ENCODE measurements around the gene ARFGEF3. TPM values are rescaled to one million over a fixed set of nuclear protein-coding genes. Genes with fewer than 3 reads are reported as not detected.

ARFGEF3 gene
- total RNA-seq, 1 donor from 2014 or later, result 24.0 TPM

DNA sequence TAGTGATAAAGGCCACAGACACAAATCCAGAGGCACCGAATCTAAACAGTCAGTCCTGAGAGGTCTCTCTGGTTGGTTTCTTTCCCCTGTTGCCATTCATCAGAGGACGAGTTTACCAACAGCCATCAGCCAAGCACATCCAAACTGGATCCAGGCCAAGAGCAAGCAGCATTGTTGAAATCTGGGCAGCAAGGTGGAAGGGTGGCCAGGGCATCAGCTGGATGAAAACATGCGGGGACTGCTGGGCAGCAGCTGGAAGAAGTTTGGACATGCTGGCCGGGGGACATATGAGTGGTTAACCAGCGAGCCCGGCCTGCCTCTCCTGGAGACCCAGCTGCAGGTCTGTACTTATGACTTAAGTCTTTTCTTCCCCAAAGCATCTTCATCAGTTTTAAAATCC is 216.1 kb downstream of the ARFGEF3 start, which contains the start of gene SMIM28:
SMIM28 (plus strand) TSS at position 62 of the 400 bp plus-strand sequence; CDS start at position 230, 168 bp downstream.
- TF ChIP-seq, protein P1, sequence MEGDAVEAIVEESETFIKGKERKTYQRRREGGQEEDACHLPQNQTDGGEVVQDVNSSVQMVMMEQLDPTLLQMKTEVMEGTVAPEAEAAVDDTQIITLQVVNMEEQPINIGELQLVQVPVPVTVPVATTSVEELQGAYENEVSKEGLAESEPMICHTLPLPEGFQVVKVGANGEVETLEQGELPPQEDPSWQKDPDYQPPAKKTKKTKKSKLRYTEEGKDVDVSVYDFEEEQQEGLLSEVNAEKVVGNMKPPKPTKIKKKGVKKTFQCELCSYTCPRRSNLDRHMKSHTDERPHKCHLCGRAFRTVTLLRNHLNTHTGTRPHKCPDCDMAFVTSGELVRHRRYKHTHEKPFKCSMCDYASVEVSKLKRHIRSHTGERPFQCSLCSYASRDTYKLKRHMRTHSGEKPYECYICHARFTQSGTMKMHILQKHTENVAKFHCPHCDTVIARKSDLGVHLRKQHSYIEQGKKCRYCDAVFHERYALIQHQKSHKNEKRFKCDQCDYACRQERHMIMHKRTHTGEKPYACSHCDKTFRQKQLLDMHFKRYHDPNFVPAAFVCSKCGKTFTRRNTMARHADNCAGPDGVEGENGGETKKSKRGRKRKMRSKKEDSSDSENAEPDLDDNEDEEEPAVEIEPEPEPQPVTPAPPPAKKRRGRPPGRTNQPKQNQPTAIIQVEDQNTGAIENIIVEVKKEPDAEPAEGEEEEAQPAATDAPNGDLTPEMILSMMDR (conservative IDR thresholded peaks at IDR 0.05), result no peak
- Mint-ChIP-seq H3K4me3 (no peak within 1 kb of the TSS), H3K36me3 (no peaks in the 10 kb centered on the region), H3K4me1 (ENCODE audit: unreplicated experiment) (peaks cover 4% of the 10 kb centered on the region), H3K27ac (no peak within 1 kb of the TSS), H3K9me3 (no peaks in the 10 kb centered on the region), H3K27me3 (no peaks in the 10 kb centered on the region)
- no peak for DNase-seq (ENCODE audit: extremely low spot score, unreplicated experiment)

DNA sequence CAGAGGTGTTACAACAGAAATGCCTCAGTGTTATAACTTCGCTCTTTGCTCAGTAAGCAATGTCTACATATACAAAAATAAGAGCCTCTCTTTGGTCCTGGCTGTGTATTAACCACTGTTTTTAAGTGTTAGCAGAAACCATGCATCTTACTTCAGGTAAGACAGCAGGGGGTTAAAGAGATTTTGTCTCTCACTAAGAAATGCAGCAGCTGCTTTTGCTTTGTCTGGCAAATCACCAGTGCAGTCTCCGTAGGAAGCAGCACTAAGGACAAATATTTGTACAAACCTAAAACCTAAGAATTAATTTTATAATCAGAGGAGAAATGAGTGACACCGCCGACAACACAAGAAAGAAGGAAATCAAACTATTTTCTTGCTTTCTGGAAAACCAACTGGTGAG is 216.7 kb downstream of the ARFGEF3 start:
- TF ChIP-seq, protein P1 (conservative IDR thresholded peaks at IDR 0.05), result no peak
- H3K4me1 Mint-ChIP-seq (ENCODE audit: unreplicated experiment), result peaks cover 4% of the 10 kb centered on the region
- H3K27ac Mint-ChIP-seq, result no peak overlapping the region
- no peaks in the 10 kb centered on the region for H3K9me3 Mint-ChIP-seq
- H3K36me3 Mint-ChIP-seq, result no peaks in the 10 kb centered on the region
- no peaks in the 10 kb centered on the region for H3K27me3 Mint-ChIP-seq
- DNase-seq (ENCODE audit: extremely low spot score, unreplicated experiment), result no peak
- H3K4me3 Mint-ChIP-seq, result no peak overlapping the region

DNA sequence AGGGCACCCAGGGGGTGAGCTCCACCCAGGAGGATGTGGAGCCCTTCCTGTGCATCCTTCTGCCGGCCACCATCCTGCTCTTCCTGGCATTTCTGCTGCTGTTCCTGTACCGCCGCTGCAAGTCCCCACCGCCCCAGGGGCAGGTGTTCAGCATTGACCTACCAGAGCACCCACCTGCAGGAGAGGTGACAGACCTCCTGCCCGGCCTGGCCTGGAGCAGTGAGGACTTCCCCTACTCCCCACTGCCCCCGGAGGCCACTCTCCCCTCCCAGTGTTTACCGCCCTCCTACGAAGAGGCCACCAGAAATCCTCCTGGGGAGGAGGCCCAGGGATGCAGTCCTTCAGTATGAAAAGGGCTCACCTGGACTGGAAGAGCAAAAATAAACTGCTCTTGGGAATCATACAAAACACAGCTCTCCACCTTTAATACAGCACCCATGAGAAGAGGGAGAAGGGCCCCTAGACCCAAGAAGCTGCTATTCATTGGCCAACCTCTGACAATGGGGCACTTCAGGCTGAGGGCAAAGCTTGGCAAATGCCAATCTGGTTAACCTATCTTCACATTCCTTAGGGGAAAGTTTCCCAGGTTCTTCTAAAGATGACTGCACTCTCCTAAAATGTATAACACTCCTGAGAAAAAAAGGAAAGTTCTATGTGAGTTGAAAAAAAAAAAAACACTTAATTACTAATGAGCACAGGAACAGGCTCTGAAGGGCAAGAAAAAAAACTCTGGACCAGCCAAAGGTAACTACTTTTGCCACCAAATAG is 220.9 kb downstream of the ARFGEF3 start:
- Mint-ChIP-seq H3K27ac (no peak overlapping the region), H3K27me3 (no peaks in the 10 kb centered on the region)

DNA sequence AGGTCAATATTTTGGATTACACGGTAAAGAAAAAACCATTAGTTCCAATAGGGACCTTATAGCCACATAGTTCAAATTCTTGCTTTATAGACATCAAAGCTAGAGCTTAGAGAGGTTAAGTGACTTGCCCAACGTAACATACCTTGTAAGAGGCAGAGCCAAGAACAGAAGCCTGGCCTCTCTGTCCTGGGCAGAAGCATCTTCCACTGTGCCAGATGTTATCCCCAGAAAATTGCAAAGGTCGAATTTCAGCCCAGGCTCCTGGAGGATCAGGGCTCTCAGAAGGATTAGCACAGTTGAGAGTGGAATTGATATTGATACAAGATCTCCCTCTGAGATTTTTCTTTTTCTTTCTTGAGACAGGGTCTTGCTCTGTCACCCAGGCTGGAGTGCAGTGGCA is 222.0 kb downstream of the ARFGEF3 start:
- H3K4me3 Mint-ChIP-seq, result no peak overlapping the region
- no peaks in the 10 kb centered on the region for H3K36me3 Mint-ChIP-seq
- no peaks in the 10 kb centered on the region for H3K27me3 Mint-ChIP-seq
- TF ChIP-seq, protein P1 (conservative IDR thresholded peaks at IDR 0.05), result no peak
- peaks cover 8% of the 10 kb centered on the region for H3K4me1 Mint-ChIP-seq (ENCODE audit: unreplicated experiment)
- no peaks in the 10 kb centered on the region for H3K9me3 Mint-ChIP-seq
- DNase-seq (ENCODE audit: extremely low spot score, unreplicated experiment), result no peak
- H3K27ac Mint-ChIP-seq, result peak overlapping the region; percentile 21

More for the DNA sequence above, 220.9 kb downstream of the ARFGEF3 start:
- H3K4me3 Mint-ChIP-seq, result no peak overlapping the region
- TF ChIP-seq, protein P1 (conservative IDR thresholded peaks at IDR 0.05), result no peak
- no peaks in the 10 kb centered on the region for H3K36me3 Mint-ChIP-seq
- H3K9me3 Mint-ChIP-seq, result no peaks in the 10 kb centered on the region
- no peak for DNase-seq (ENCODE audit: extremely low spot score, unreplicated experiment)
- H3K4me1 Mint-ChIP-seq (ENCODE audit: unreplicated experiment), result peaks cover 5% of the 10 kb centered on the region

DNA sequence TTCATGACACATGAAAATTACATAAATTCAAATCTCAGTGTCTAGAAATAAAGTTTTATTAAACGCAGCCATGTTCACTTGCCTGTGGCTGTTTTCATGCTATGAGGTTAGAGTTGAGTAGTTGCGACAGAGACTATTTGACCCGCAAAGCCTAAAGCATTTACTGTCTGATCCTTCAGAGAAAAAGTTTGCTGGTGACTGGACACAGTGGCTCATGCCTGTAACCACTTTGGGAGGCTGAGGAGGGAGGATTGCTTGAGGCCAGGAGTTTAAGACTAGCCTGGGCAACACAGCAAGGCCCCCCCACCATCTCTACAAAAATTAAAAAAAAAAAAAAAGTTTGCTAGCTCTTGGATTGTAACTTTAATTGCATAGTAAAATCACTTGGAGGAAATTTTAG is 225.2 kb downstream of the ARFGEF3 start:
- no peak for DNase-seq (ENCODE audit: extremely low spot score, unreplicated experiment)
- H3K9me3 Mint-ChIP-seq, result no peaks in the 10 kb centered on the region
- TF ChIP-seq, protein P1 (conservative IDR thresholded peaks at IDR 0.05), result no peak
- peaks cover 8% of the 10 kb centered on the region for H3K4me1 Mint-ChIP-seq (ENCODE audit: unreplicated experiment)
- no peaks in the 10 kb centered on the region for H3K36me3 Mint-ChIP-seq
- no peaks in the 10 kb centered on the region for H3K27me3 Mint-ChIP-seq
- H3K4me3 Mint-ChIP-seq, result no peak overlapping the region
- H3K27ac Mint-ChIP-seq, result no peak overlapping the region

Data from type B pancreatic cell (in vitro differentiated cells).